ENCODE measurements around the gene KIAA2012.

DNA sequence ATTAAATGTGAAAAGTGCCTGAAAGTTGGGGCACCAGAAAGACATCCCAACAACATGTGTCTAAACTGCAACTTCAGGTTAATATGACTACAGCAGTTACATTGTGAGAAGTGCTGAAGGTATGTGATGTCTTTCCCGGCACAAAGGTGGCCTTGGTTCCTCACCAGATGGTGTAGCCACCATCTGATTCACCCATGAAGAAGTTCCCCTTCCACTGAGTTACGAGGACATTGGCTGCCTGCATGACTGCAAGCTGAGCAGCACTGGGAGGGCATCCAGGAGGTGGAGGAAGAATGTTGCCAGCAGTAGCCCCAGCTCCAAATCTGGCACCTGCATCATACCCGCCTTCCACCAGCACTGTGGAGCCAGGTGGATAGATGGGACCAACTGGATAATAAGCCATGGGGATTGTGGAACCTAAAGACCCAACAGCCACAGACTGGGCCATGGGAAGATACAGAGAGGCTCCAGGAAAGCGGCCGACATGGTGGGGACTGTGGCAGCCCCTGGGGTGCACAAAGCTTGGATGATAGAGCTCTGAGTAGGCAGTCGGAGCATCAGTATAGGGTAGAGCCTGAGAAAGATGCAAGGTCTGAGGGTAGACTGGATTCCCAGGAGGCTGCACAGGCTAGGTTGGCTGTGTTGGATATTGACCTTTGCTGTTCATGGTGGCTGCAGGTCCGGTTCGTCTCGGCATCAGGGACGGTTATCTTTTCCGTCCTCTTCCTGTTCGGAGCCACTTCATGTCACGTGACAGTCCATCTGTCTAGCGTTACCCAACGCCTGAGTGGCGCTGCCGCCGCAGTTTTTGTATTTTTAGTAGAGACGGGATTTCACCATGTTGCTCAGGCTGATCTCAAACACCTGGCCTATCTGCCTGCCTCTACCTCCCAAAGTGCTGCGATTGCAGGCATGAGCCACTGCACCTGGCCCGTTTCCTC lies 128.4 kb downstream of the KIAA2012 start:
- TF ChIP-seq EZH2phosphoT487 (IDR thresholded peaks at IDR 0.05; ENCODE audit: borderline replicate concordance, low read length): no peak
- TF ChIP-seq, protein P1, sequence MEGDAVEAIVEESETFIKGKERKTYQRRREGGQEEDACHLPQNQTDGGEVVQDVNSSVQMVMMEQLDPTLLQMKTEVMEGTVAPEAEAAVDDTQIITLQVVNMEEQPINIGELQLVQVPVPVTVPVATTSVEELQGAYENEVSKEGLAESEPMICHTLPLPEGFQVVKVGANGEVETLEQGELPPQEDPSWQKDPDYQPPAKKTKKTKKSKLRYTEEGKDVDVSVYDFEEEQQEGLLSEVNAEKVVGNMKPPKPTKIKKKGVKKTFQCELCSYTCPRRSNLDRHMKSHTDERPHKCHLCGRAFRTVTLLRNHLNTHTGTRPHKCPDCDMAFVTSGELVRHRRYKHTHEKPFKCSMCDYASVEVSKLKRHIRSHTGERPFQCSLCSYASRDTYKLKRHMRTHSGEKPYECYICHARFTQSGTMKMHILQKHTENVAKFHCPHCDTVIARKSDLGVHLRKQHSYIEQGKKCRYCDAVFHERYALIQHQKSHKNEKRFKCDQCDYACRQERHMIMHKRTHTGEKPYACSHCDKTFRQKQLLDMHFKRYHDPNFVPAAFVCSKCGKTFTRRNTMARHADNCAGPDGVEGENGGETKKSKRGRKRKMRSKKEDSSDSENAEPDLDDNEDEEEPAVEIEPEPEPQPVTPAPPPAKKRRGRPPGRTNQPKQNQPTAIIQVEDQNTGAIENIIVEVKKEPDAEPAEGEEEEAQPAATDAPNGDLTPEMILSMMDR (IDR thresholded peaks at IDR 0.05; ENCODE audit: low read depth, low read length, poor library complexity, severe bottlenecking): no peak
